OCI-LY3 (cell line): ENCODE measurements around the gene WFIKKN2.

Source experiments
- H2AFZ ChIP-seq: fragments of 200-600, 300-600 bp; shearing (Covaris generic); 2 replicates; pipeline ENCODE4 v1.6.0; 2014; ENCODE audit warnings: antibody characterized with exemption, low read depth, low read length
- H3K27ac ChIP-seq: fragments of 200-600, 300-600 bp; sonication (generic); 2 replicates; pipeline ENCODE4 v1.5.1; 2014; ENCODE audit warnings: mild to moderate bottlenecking, low read length, moderate library complexity, mixed read lengths
- H3K27me3 ChIP-seq: fragments of 200-600, 300-600 bp; sonication (generic); 2 replicates; pipeline ENCODE4 v1.6.1; 2014; ENCODE audit warnings: low read depth, low read length, mixed read lengths
- H3K36me3 ChIP-seq: fragments of 200-600, 300-600 bp; sonication (generic); replicated peaks from 2 replicates; pipeline ENCODE3; 2014; ENCODE audit warnings: low read depth, low read length, mixed read lengths
- H3K4me1 ChIP-seq: fragments of 300-600, 200-600 bp; sonication (generic); 2 replicates; pipeline ENCODE4 v1.6.1; 2014; ENCODE audit warnings: low read length, mixed read lengths
- H3K4me2 ChIP-seq: fragments of 200-600, 300-600 bp; sonication (generic); 2 replicates; pipeline ENCODE4 v1.6.1; 2014; ENCODE audit warnings: low read length, mixed read lengths
- H3K4me3 ChIP-seq: fragments of 300-600, 200-600 bp; sonication (generic); 2 replicates; pipeline ENCODE4 v1.5.1; 2014; ENCODE audit warnings: antibody characterized with exemption, mild to moderate bottlenecking, low read length, moderate library complexity
- H3K79me2 ChIP-seq: fragments of 300-600, 200-600 bp; shearing (Covaris generic); 2 replicates; pipeline ENCODE4 v1.6.1; 2014; ENCODE audit warnings: mild to moderate bottlenecking, low read length, mixed read lengths
- H3K9ac ChIP-seq: fragments of 300-600, 200-600 bp; shearing (Covaris generic); 2 replicates; pipeline ENCODE4 v1.6.0; 2014; ENCODE audit warnings: mild to moderate bottlenecking, low read length, moderate library complexity
- H3K9me3 ChIP-seq: fragments of 200-600, 300-600 bp; shearing (Covaris generic); 2 replicates; pipeline ENCODE4 v1.6.1; 2014; ENCODE audit warnings: low read length, mixed read lengths; ENCODE audit not compliant: insufficient read depth
- H4K20me1 ChIP-seq: fragments of 200-600, 300-600 bp; sonication (generic); 2 replicates; pipeline ENCODE4 v1.6.1; 2016; ENCODE audit warnings: low read length, mixed read lengths; ENCODE audit not compliant: insufficient read depth
- EZH2phosphoT487 ChIP-seq: fragments of 200-600 bp; shearing (Covaris generic); IDR thresholded peaks from 2 replicates; pipeline ENCODE4 v1.6.1; 2018; ENCODE audit warnings: antibody characterized with exemption, mixed run types, low read depth
- TF ChIP-seq, protein P1 (sequence below): fragments of 200-600, 300-600 bp; sonication (generic); IDR thresholded peaks from 2 replicates; pipeline ENCODE4 v1.5.1; 2014; ENCODE audit warnings: antibody characterized with exemption, low read length, low read depth

The WFIKKN2 gene

DNA sequence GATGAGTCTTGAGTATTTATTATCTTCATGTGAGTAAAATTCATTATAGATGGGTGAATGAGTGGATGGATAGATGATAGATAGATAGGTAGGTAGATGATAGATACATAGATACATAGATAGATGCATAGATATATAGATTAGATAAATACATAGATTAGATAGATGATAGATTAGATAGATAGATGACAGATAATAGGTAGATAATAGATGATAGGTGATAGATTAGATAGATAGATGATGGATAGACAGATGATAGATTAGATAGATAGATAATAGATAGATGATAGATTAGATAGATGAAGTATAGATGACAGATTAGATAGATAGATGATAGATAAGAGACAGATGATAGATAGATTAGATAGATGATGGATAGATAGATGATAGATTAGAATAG is 21.8 kb upstream of the WFIKKN2 start:
- H3K9me3 ChIP-seq = no peaks in the 10 kb centered on the region
- H3K9ac ChIP-seq = no peak overlapping the region
- H3K4me1 ChIP-seq = no peaks in the 10 kb centered on the region
- no peak overlapping the region for H2AFZ ChIP-seq
- H3K36me3 ChIP-seq = no peaks in the 10 kb centered on the region
- H3K79me2 ChIP-seq = no peaks in the 10 kb centered on the region
- H3K4me2 ChIP-seq = no peak overlapping the region
- H4K20me1 ChIP-seq = no peaks in the 10 kb centered on the region
- H3K27me3 ChIP-seq = peaks cover 8% of the 10 kb centered on the region; the same call in 1 of the 2 replicates
- TF ChIP-seq, protein P1, sequence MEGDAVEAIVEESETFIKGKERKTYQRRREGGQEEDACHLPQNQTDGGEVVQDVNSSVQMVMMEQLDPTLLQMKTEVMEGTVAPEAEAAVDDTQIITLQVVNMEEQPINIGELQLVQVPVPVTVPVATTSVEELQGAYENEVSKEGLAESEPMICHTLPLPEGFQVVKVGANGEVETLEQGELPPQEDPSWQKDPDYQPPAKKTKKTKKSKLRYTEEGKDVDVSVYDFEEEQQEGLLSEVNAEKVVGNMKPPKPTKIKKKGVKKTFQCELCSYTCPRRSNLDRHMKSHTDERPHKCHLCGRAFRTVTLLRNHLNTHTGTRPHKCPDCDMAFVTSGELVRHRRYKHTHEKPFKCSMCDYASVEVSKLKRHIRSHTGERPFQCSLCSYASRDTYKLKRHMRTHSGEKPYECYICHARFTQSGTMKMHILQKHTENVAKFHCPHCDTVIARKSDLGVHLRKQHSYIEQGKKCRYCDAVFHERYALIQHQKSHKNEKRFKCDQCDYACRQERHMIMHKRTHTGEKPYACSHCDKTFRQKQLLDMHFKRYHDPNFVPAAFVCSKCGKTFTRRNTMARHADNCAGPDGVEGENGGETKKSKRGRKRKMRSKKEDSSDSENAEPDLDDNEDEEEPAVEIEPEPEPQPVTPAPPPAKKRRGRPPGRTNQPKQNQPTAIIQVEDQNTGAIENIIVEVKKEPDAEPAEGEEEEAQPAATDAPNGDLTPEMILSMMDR = no peak
- TF ChIP-seq EZH2phosphoT487 = no peak
- H3K27ac ChIP-seq = no peak overlapping the region
- no peak overlapping the region for H3K4me3 ChIP-seq

GRCh38 chr17:50815400-50815799 is 20.0 kb upstream of the WFIKKN2 start:
- no peak overlapping the region for H3K9ac ChIP-seq
- H3K36me3 ChIP-seq = no peaks in the 10 kb centered on the region
- H3K79me2 ChIP-seq = no peaks in the 10 kb centered on the region
- no peaks in the 10 kb centered on the region for H3K4me1 ChIP-seq
- peaks cover 8% of the 10 kb centered on the region; the same call in 1 of the 2 replicates for H3K27me3 ChIP-seq
- no peaks in the 10 kb centered on the region for H3K9me3 ChIP-seq
- no peak overlapping the region for H3K27ac ChIP-seq
- no peak overlapping the region for H3K4me3 ChIP-seq
- H3K4me2 ChIP-seq = no peak overlapping the region
- H4K20me1 ChIP-seq = no peaks in the 10 kb centered on the region
- TF ChIP-seq, protein P1 = no peak
- no peak for TF ChIP-seq EZH2phosphoT487
- H2AFZ ChIP-seq = no peak overlapping the region

- Histone ChIP-seq H4K20me1 (no peaks in the 10 kb centered on the region), H3K36me3 (no peaks in the 10 kb centered on the region), H2AFZ (no peak overlapping the region), H3K79me2 (no peaks in the 10 kb centered on the region), H3K9me3 (no peaks in the 10 kb centered on the region), H3K4me2 (no peak overlapping the region), H3K9ac (no peak overlapping the region), H3K27me3 (0 out of 2 replicates have a peak, but pooled peaks cover under 1% of the 10 kb centered on the region), H3K4me3 (no peak overlapping the region), H3K4me1 (no peaks in the 10 kb centered on the region), H3K27ac (no peak overlapping the region)
- no peak for TF ChIP-seq EZH2phosphoT487
- TF ChIP-seq, protein P1 = no peak
These were observed 19.1 kb upstream of the WFIKKN2 start for GRCh38 chr17:50816271-50816670.

DNA sequence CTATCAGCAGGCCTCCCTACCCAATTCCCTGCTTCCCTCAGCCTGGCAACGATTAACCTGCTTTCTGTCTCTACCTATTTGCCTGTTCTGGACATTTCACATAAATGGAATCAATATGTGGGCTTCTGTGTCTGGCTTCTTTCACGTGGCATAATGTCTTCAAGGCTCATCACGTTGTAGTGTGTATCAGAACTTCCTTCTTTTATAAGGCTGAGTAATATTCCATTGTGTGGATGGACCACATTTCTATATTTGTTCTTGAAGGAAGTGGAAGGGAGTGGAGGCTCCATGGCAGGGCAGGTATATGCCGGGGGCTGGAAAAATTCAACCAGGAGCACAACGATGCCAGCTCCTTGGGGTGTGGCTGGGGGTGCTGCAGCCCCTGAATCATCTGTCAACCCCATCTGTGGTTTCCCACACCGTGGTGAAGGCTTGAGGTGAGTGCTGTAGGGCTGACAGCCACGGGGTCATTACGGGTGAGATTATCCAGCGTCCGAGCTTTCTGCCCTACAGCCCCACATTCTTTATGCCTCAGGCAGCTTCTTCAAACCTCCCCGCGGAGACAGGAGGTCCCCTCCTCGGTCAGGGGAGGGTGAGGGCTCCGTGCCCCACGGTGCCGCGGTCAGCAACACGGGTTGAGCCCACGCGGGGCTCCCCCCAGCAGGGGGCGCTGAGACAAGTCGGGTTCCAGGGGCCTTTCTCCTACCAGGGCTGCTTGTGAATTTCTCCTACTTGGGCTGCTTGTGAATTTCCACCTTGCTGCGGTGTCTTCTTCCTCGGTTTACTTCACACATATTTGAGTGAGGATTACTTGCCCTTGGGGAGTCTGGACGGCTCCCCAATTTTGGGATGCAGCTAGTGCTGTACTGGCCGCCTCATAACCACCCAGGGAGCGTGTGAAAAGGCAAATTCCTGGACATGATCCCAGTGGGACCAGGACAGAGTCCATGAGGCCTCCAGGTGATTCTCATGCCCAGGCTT is 18.3 kb upstream of the WFIKKN2 start:
- no peaks in the 10 kb centered on the region for H3K79me2 ChIP-seq
- H3K27me3 ChIP-seq = no peaks in the 10 kb centered on the region
- no peaks in the 10 kb centered on the region for H3K36me3 ChIP-seq
- TF ChIP-seq, protein P1 = peak; percentile 83
- TF ChIP-seq EZH2phosphoT487 = no peak
- peak overlapping the region; percentile 49; the same call in 1 of the 2 replicates for H2AFZ ChIP-seq
- H4K20me1 ChIP-seq = no peaks in the 10 kb centered on the region
- peak overlapping the region; percentile 48 for H3K4me3 ChIP-seq
- H3K4me2 ChIP-seq = peak overlapping the region; percentile 24
- no peaks in the 10 kb centered on the region for H3K4me1 ChIP-seq
- no peak overlapping the region for H3K9ac ChIP-seq
- H3K27ac ChIP-seq = no peak overlapping the region
- H3K9me3 ChIP-seq = no peaks in the 10 kb centered on the region
